ENCODE data around the gene EIF4B.
"Not testable (repeated sequence)": the region's sequence is repeated elsewhere in the genome, so short reads cannot be mapped to it uniquely, and the experiment has no call there.

Gene EIF4B

DNA sequence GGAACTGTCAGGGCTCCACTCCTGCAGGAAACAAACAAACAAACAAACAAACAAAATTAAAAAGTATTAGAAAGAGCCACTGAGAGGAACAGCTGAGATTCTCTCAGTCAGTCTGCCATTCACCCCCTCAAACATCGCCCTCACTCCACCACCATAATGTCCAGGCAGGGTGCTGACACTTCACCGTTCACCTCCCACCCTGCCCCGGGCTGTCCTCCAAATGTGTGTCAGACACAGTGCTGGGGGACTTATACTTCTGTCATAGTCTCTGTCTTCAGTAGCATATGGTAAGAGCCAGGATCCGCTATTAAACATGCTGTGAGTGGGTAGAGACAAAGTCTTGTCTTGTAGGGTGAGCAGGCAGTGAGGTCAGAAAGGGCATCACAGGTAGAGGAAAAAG, 29.1 kb upstream of the EIF4B start:
- Mint-ChIP-seq H3K27ac (peak overlapping the region; percentile 23), H3K4me3 (no peak overlapping the region)

GRCh38 chr12:52980096-52980649, 26.1 kb upstream of the EIF4B start:
- TF ChIP-seq CTCF (IDR thresholded peaks at IDR 0.05) = no peak
- H3K36me3 Mint-ChIP-seq (ENCODE audit: low read depth) = no peaks in the 10 kb centered on the region
- no peak overlapping the region for H3K4me3 Mint-ChIP-seq
- H3K27me3 Mint-ChIP-seq (ENCODE audit: low read depth, poor library complexity) = peaks cover 10% of the 10 kb centered on the region
- no peak overlapping the region for H3K27ac Mint-ChIP-seq
- H3K9me3 Mint-ChIP-seq = no peaks in the 10 kb centered on the region
- peaks cover 49% of the 10 kb centered on the region for H3K4me1 Mint-ChIP-seq
- no peak for DNase-seq

More for the DNA sequence above, 29.1 kb upstream of the EIF4B start:
- no peak for TF ChIP-seq CTCF (IDR thresholded peaks at IDR 0.05)
- Mint-ChIP-seq H3K27me3 (ENCODE audit: low read depth, poor library complexity) (peaks cover 16% of the 10 kb centered on the region), H3K36me3 (ENCODE audit: low read depth) (no peaks in the 10 kb centered on the region), H3K4me1 (peaks cover 71% of the 10 kb centered on the region), H3K9me3 (no peaks in the 10 kb centered on the region)
- DNase-seq = no peak

DNA sequence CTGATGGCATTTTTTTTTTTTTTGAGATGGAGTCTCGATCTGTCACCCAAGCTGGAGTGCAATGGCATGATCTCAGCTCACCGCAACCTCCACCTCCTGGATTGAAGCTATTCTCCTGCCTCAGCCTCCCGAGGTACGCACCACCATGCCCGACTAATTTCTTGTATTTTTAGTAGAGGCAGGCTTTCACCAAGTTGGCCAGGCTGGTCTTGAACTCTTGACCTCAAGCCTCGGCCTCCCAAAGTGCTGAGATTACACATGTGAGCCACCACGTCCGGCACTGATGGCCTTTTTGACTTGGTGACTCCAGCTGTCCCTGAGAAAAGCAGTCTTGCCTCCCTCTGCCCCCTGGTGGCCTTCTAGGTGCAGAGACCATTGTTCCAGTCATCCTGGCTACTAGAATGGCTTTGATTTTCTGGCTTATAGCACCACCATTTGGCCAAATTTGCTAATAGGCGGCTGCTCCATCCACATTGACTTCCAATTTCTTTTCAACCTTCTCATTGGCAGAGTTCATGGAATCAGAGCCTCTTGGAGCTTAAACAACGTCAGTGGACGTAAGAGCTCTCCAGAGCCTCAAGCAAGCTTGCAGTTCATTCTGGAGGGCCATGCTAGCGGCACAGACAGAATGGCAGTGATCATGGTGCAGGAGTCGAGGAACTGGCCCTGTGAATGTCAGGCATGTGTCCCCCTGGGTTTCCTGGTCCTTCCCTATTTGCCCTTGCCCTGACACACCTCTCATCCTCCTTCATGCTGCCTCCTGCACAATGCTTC, 25.4 kb upstream of the EIF4B start:
- peak; percentile 98 for TF ChIP-seq CTCF (IDR thresholded peaks at IDR 0.05)
- DNase-seq = peak; percentile 89
- H3K27ac Mint-ChIP-seq = no peak overlapping the region
- peaks cover 43% of the 10 kb centered on the region for H3K4me1 Mint-ChIP-seq
- H3K36me3 Mint-ChIP-seq (ENCODE audit: low read depth) = no peaks in the 10 kb centered on the region
- H3K27me3 Mint-ChIP-seq (ENCODE audit: low read depth, poor library complexity) = peaks cover 8% of the 10 kb centered on the region
- H3K4me3 Mint-ChIP-seq = no peak overlapping the region
- no peaks in the 10 kb centered on the region for H3K9me3 Mint-ChIP-seq

GRCh38 chr12:52984136-52984535, 22.1 kb upstream of the EIF4B start:
- H3K27ac Mint-ChIP-seq = no peak overlapping the region
- no peaks in the 10 kb centered on the region for H3K36me3 Mint-ChIP-seq (ENCODE audit: low read depth)
- no peak overlapping the region for H3K4me3 Mint-ChIP-seq
- peaks cover 13% of the 10 kb centered on the region for H3K4me1 Mint-ChIP-seq
- no peak for DNase-seq
- no peaks in the 10 kb centered on the region for H3K9me3 Mint-ChIP-seq
- no peaks in the 10 kb centered on the region for H3K27me3 Mint-ChIP-seq (ENCODE audit: low read depth, poor library complexity)
- TF ChIP-seq CTCF (IDR thresholded peaks at IDR 0.05) = no peak

- peaks cover 7% of the 10 kb centered on the region for H3K27me3 Mint-ChIP-seq (ENCODE audit: low read depth, poor library complexity)
- peaks cover 6% of the 10 kb centered on the region for H3K4me1 Mint-ChIP-seq
- H3K9me3 Mint-ChIP-seq = no peaks in the 10 kb centered on the region
- TF ChIP-seq CTCF (IDR thresholded peaks at IDR 0.05) = no peak
- no peak overlapping the region for H3K27ac Mint-ChIP-seq
- H3K36me3 Mint-ChIP-seq (ENCODE audit: low read depth) = no peaks in the 10 kb centered on the region
- no peak overlapping the region for H3K4me3 Mint-ChIP-seq
- DNase-seq = no peak
These were observed 17.4 kb upstream of the EIF4B start for GRCh38 chr12:52988898-52989297.

DNA sequence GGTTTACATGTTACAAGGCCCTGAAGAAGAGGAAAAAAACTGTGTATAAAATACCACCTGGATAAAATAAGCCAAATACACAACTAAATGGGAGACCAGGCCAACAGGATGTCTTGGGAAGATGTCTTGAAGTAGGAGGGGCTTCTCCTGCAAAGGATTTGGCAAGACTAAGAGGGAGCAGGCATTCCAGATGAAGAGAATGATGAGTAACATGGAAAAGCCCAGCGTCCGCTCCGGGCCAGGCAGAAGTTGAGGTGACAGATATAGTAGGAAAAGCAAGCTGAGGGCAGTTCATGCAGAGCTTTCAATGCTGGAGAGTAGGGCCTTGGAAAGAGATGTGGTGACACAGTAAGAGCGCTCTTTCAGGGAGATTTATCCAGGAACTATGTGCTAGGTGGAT, 16.1 kb upstream of the EIF4B start:
- Mint-ChIP-seq H3K4me3 (no peak overlapping the region), H3K27me3 (ENCODE audit: low read depth, poor library complexity) (peaks cover 7% of the 10 kb centered on the region), H3K4me1 (peaks cover 6% of the 10 kb centered on the region), H3K27ac (no peak overlapping the region), H3K36me3 (ENCODE audit: low read depth) (no peaks in the 10 kb centered on the region), H3K9me3 (no peaks in the 10 kb centered on the region)
- TF ChIP-seq CTCF (IDR thresholded peaks at IDR 0.05) = no peak
- DNase-seq = no peak

GRCh38 chr12:52992240-52992639, 14.0 kb upstream of the EIF4B start:
- not testable (repeated sequence) for H3K4me3 Mint-ChIP-seq; DNase-seq; H3K27me3 Mint-ChIP-seq (ENCODE audit: low read depth, poor library complexity); H3K4me1 Mint-ChIP-seq; H3K36me3 Mint-ChIP-seq (ENCODE audit: low read depth); H3K27ac Mint-ChIP-seq; H3K9me3 Mint-ChIP-seq
